HCT116 (cell line): Measurements from ENCODE around the gene SYCP2. TPM values are rescaled to one million over a fixed set of nuclear protein-coding genes. Genes with fewer than 3 reads are reported as not detected.

ENCODE experiments used
- ATAC-seq: fragments of 200-7000 bp; cut with Tn5 transposase; 2 replicates; pipeline ENCODE4 v1.9.1; 2020; ENCODE audit warnings: mild to moderate bottlenecking, moderate library complexity
- BruUV-seq: library from RNA; stranded (reverse); fragments of 400-500 nt; replicated peaks from 2 replicates; lab custom pipeline; 2021; lab: Mats Ljungman, UMichigan
- CTCF ChIA-PET: fragments of 300-600 bp; sonication (Branson Sonifier 250); formaldehyde crosslinking; loops from one replicate; lab custom pipeline; 2021; ENCODE audit warnings: antibody characterized with exemption; lab: Charles Lee
- POLR2A ChIA-PET: fragments of 300-600, 350-600 bp; sonication (Branson Sonifier 250); formaldehyde crosslinking; loops from one replicate; lab custom pipeline; 2021; ENCODE audit warnings: antibody characterized with exemption; lab: Charles Lee
- RAD21 ChIA-PET, 2 experiments: fragments of 300-600 bp; sonication (Branson Sonifier 250); formaldehyde crosslinking; loops; one replicate each; lab custom pipeline; 2023; ENCODE audit warnings: low total read pairs in 2 of 2; ENCODE audit not compliant: uncharacterized antibody in 2 of 2, unreplicated experiment in 2 of 2, low non-redundant PET in 1 of 2; lab: Charles Lee
- DNase-seq: peaks from one replicate; pipeline ENCODE4 v3.0.0-alpha.2; 2010; ENCODE audit warnings: low read depth, low spot score
- H2AFZ ChIP-seq: fragments of 200-600 bp; shearing (Covaris generic), sonication (generic); 2 replicates; pipeline ENCODE4 v1.6.1; 2017; ENCODE audit warnings: low read depth, mixed run types, mixed read lengths, antibody characterized with exemption, low read length; ENCODE audit not compliant: poor library complexity, severe bottlenecking
- H3K27ac ChIP-seq: 2 replicates; pipeline ENCODE4 v1.5.1; 2012; ENCODE audit warnings: low read depth, low read length
- H3K27me3 ChIP-seq: fragments of 200-600 bp; sonication (generic); 2 replicates; pipeline ENCODE4 v1.6.1; 2016; ENCODE audit warnings: mixed run types, low read length, mixed read lengths; ENCODE audit not compliant: insufficient read depth
- H3K36me3 ChIP-seq, 2 experiments: fragments of 200-500 bp in 1 of 2; fragments of 200-600 bp in 1 of 2; sonication (Bioruptor generic) in 1 of 2; sonication (generic) in 1 of 2; 2 replicates each; pipeline versions ENCODE4 v1.5.1 to v1.6.1; 2014 to 2016; ENCODE audit warnings: low read length in 2 of 2, inconsistent platforms in 1 of 2, mixed read lengths in 1 of 2, mixed run types in 1 of 2; ENCODE audit not compliant: insufficient read depth in 2 of 2, control insufficient read depth in 1 of 2
- H3K4me1 ChIP-seq, 2 experiments: fragments of 200-600 bp in 1 of 2; sonication (generic) in 1 of 2; 2 replicates each; pipeline versions ENCODE4 v1.5.1 to v1.6.1; 2012 to 2017; ENCODE audit warnings: low read length in 2 of 2, inconsistent platforms in 1 of 2, mild to moderate bottlenecking in 1 of 2, mixed read lengths in 1 of 2, mixed run types in 1 of 2, moderate library complexity in 1 of 2; ENCODE audit not compliant: insufficient read depth in 2 of 2, control insufficient read depth in 1 of 2
- H3K4me2 ChIP-seq: fragments of 200-600 bp; sonication (generic); 2 replicates; pipeline ENCODE4 v1.6.1; 2017; ENCODE audit warnings: mixed run types, low read length, mixed read lengths
- H3K4me3 ChIP-seq, 2 experiments: fragments of 200-600 bp in 1 of 2; sonication (generic) in 1 of 2; replicated peaks in 1 of 2; 2 replicates each; pipeline ENCODE4 v1.5.1; 2011 to 2016; ENCODE audit warnings: low read length in 2 of 2, control low read depth in 1 of 2, low read depth in 1 of 2, mild to moderate bottlenecking in 1 of 2, mixed read lengths in 1 of 2, mixed run types in 1 of 2
- H3K79me2 ChIP-seq: fragments of 200-600 bp; sonication (generic); 2 replicates; pipeline ENCODE4 v1.6.1; 2017; ENCODE audit warnings: mild to moderate bottlenecking, mixed run types, low read length, moderate library complexity, mixed read lengths; ENCODE audit not compliant: insufficient read depth
- H3K9ac ChIP-seq: fragments of 200-600 bp; sonication (generic); 2 replicates; pipeline ENCODE4 v1.6.1; 2016; ENCODE audit warnings: low read length, mixed read lengths
- H3K9me2 ChIP-seq: fragments of 200-600 bp; sonication (generic), shearing (Covaris generic); 2 replicates; pipeline ENCODE4 v1.6.1; 2017; ENCODE audit warnings: mixed run types, mild to moderate bottlenecking, moderate library complexity; ENCODE audit not compliant: insufficient read depth
- H3K9me3 ChIP-seq, 2 experiments: fragments of 200-500 bp in 1 of 2; fragments of 200-600 bp in 1 of 2; sonication (Bioruptor generic) in 1 of 2; sonication (generic) in 1 of 2; 2 replicates each; pipeline ENCODE4 v1.6.1; 2014 to 2017; ENCODE audit warnings: low read length in 2 of 2, mixed read lengths in 2 of 2, inconsistent platforms in 1 of 2, low read depth in 1 of 2, mild to moderate bottlenecking in 1 of 2, mixed run types in 1 of 2, moderate library complexity in 1 of 2; ENCODE audit not compliant: control insufficient read depth in 1 of 2, insufficient read depth in 1 of 2
- H4K20me1 ChIP-seq: fragments of 200-600 bp; sonication (generic), shearing (Covaris generic); 2 replicates; pipeline ENCODE4 v1.6.1; 2017; ENCODE audit warnings: mixed run types, mild to moderate bottlenecking, moderate library complexity; ENCODE audit not compliant: insufficient read depth
- CEBPB ChIP-seq: IDR thresholded peaks from 2 replicates; pipeline ENCODE4 v1.6.1; 2012; ENCODE audit warnings: low read depth
- ELF1 ChIP-seq: IDR thresholded peaks from 2 replicates; pipeline ENCODE4 v1.6.1; 2012; ENCODE audit warnings: low read depth, borderline replicate concordance
- EZH2 ChIP-seq: fragments of 200-600 bp; sonication (generic); IDR thresholded peaks from 2 replicates; pipeline ENCODE4 v1.6.1; 2017; ENCODE audit warnings: antibody characterized with exemption, mixed run types
- EZH2phosphoT487 ChIP-seq: fragments of 200-600 bp; IDR thresholded peaks from 2 replicates; pipeline ENCODE4 v1.6.1; 2018; ENCODE audit warnings: antibody characterized with exemption, borderline replicate concordance
- FOSL1 ChIP-seq: IDR thresholded peaks from 2 replicates; pipeline ENCODE4 v1.6.1; 2012; ENCODE audit warnings: low read depth
- JUND ChIP-seq: IDR thresholded peaks from 2 replicates; pipeline ENCODE4 v1.6.1; 2012
- POLR2A ChIP-seq: IDR thresholded peaks from 2 replicates; pipeline ENCODE4 v1.7.0; 2011; ENCODE audit warnings: borderline replicate concordance; ENCODE audit not compliant: insufficient read depth, insufficient read length; ENCODE audit errors: extremely low read depth
- POLR2AphosphoS5 ChIP-seq: IDR thresholded peaks from 2 replicates; pipeline ENCODE4 v1.6.1; 2011; ENCODE audit warnings: mild to moderate bottlenecking, low read depth, low read length, moderate library complexity
- RAD21 ChIP-seq: IDR thresholded peaks from 2 replicates; pipeline ENCODE4 v1.6.1; 2012; ENCODE audit warnings: low read depth, mild to moderate bottlenecking
- SIN3A ChIP-seq: IDR thresholded peaks from 2 replicates; pipeline ENCODE4 v1.6.1; 2012; ENCODE audit warnings: low read depth
- SP1 ChIP-seq: IDR thresholded peaks from 2 replicates; pipeline ENCODE4 v1.6.1; 2012; ENCODE audit warnings: low read depth
- TCF7L2 ChIP-seq: IDR thresholded peaks from 2 replicates; pipeline ENCODE4 v1.7.0; 2011; ENCODE audit warnings: borderline replicate concordance, inconsistent platforms; ENCODE audit not compliant: insufficient read depth, insufficient read length; ENCODE audit errors: extremely low read depth
- YY1 ChIP-seq: IDR thresholded peaks from 2 replicates; pipeline ENCODE4 v1.6.1; 2011; ENCODE audit warnings: low read length, low read depth, moderate library complexity, mild to moderate bottlenecking; ENCODE audit not compliant: insufficient replicate concordance; ENCODE audit errors: extremely low read depth
- ZNF274 ChIP-seq: fragments of 200-500 bp; sonication (Bioruptor generic); IDR thresholded peaks from 2 replicates; pipeline ENCODE4 v1.6.1; 2014; ENCODE audit warnings: mild to moderate bottlenecking, low read depth, low read length, inconsistent platforms
- intact Hi-C: fragments of 100-400 bp; cut with micrococcal nuclease; formaldehyde crosslinking; loops from 2 replicates; pipeline ENCODE4 v1.10.0; 2022
- total RNA-seq: library from RNA; stranded (reverse); gene quantifications from one replicate; pipeline ENCODE4 v1.2.1, GENCODE V29; 2021; ENCODE audit not compliant: unreplicated experiment
- TF ChIP-seq, protein P1 (sequence below): IDR thresholded peaks from 2 replicates; pipeline ENCODE4 v1.6.1; 2011; ENCODE audit warnings: mild to moderate bottlenecking, low read length, moderate library complexity; ENCODE audit not compliant: insufficient replicate concordance; ENCODE audit errors: extremely low read depth
- TF ChIP-seq, protein P2 (sequence below), 3 experiments: fragments of 200-600 bp in 1 of 3; sonication (generic) in 1 of 3; IDR thresholded peaks in 2 of 3; conservative IDR thresholded peaks in 1 of 3; 2 replicates each; pipeline ENCODE4 v1.5.1; 2012 to 2017; ENCODE audit warnings: low read depth in 2 of 3, low read length in 2 of 3, antibody characterized with exemption in 1 of 3, borderline replicate concordance in 1 of 3, control low read depth in 1 of 3, mild to moderate bottlenecking in 1 of 3, mixed read lengths in 1 of 3, mixed run types in 1 of 3, moderate library complexity in 1 of 3; ENCODE audit not compliant: insufficient read depth in 1 of 3
- TF ChIP-seq, protein P3 (sequence below): IDR thresholded peaks from 2 replicates; pipeline ENCODE4 v1.6.1; 2012
- TF ChIP-seq, protein P4 (sequence below): IDR thresholded peaks from 2 replicates; pipeline ENCODE4 v1.6.1; 2012
- TF ChIP-seq, protein P5 (sequence below): IDR thresholded peaks from 2 replicates; pipeline ENCODE4 v1.6.1; 2012; ENCODE audit warnings: low read depth

SYCP2 gene
- total RNA-seq, 1 experiment from 2014 or later, result 0.59 TPM

DNA sequence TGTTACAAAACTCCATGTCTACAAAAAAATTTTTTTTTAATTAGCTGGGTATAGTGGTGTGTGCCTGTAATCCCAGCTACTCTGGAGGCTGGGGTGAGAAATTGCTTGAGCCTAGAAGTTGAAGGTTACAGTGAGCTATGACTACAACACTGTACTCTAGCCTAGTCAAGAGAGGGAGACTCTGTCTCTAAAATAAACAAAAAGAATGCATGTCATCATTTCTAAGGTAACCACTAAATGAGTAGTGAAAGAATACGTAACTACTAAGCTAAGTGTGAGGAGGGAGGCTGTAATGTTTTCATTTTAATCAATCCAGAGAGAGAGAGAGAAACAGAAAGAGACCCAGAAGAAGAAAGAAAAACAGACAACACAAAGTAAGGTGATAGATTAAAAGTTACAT, 9.9 kb downstream of the SYCP2 start:
- no peak overlapping the region for H3K4me2 ChIP-seq
- H3K79me2 ChIP-seq, result no peaks in the 10 kb centered on the region
- intact Hi-C loops, result loop anchor here (5.0 kb wide), 1 partner anchor 61 kb away; no protein-coding TSS in a partner anchor
- no peaks in the 10 kb centered on the region for H3K9me2 ChIP-seq
- no peak for ATAC-seq
- no peak overlapping the region for H3K4me3 ChIP-seq
- H3K27ac ChIP-seq, result no peak overlapping the region
- H2AFZ ChIP-seq, result no peak overlapping the region
- no peak for DNase-seq
- ChIA-PET CTCF (interaction anchor here (2.4 kb wide), 1 partner anchor 10 kb away, joined by 10 read pairs; the partner anchor contains the start of gene SYCP2), POLR2A (no interaction called here), RAD21 (no interaction called here)
- H4K20me1 ChIP-seq, result no peaks in the 10 kb centered on the region
- no peaks in the 10 kb centered on the region for H3K36me3 ChIP-seq
- H3K27me3 ChIP-seq, result peaks cover 38% of the 10 kb centered on the region
- H3K4me1 ChIP-seq, result no peaks in the 10 kb centered on the region; a peak in 1 of 4 replicates
- BruUV-seq, result no TSS peak
- no peak for TF ChIP-seq EZH2
- no peak for TF ChIP-seq TCF7L2
- no peak for TF ChIP-seq FOSL1
- no peak for TF ChIP-seq JUND
- TF ChIP-seq CEBPB, result no peak
- no peak for TF ChIP-seq EZH2phosphoT487
- no peak for TF ChIP-seq SIN3A
- TF ChIP-seq, protein P1, sequence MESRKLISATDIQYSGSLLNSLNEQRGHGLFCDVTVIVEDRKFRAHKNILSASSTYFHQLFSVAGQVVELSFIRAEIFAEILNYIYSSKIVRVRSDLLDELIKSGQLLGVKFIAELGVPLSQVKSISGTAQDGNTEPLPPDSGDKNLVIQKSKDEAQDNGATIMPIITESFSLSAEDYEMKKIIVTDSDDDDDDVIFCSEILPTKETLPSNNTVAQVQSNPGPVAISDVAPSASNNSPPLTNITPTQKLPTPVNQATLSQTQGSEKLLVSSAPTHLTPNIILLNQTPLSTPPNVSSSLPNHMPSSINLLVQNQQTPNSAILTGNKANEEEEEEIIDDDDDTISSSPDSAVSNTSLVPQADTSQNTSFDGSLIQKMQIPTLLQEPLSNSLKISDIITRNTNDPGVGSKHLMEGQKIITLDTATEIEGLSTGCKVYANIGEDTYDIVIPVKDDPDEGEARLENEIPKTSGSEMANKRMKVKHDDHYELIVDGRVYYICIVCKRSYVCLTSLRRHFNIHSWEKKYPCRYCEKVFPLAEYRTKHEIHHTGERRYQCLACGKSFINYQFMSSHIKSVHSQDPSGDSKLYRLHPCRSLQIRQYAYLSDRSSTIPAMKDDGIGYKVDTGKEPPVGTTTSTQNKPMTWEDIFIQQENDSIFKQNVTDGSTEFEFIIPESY, result no peak
- TF ChIP-seq, protein P2, sequence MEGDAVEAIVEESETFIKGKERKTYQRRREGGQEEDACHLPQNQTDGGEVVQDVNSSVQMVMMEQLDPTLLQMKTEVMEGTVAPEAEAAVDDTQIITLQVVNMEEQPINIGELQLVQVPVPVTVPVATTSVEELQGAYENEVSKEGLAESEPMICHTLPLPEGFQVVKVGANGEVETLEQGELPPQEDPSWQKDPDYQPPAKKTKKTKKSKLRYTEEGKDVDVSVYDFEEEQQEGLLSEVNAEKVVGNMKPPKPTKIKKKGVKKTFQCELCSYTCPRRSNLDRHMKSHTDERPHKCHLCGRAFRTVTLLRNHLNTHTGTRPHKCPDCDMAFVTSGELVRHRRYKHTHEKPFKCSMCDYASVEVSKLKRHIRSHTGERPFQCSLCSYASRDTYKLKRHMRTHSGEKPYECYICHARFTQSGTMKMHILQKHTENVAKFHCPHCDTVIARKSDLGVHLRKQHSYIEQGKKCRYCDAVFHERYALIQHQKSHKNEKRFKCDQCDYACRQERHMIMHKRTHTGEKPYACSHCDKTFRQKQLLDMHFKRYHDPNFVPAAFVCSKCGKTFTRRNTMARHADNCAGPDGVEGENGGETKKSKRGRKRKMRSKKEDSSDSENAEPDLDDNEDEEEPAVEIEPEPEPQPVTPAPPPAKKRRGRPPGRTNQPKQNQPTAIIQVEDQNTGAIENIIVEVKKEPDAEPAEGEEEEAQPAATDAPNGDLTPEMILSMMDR (IDR thresholded peaks at IDR 0.05 in 2 of 3, conservative IDR thresholded peaks at IDR 0.05 in 1 of 3; ENCODE audit: borderline replicate concordance in 1 of 3, insufficient read depth in 1 of 3, low read depth in 2 of 3, low read length in 2 of 3), result no peak
- no peak for TF ChIP-seq POLR2A
- TF ChIP-seq, protein P3, sequence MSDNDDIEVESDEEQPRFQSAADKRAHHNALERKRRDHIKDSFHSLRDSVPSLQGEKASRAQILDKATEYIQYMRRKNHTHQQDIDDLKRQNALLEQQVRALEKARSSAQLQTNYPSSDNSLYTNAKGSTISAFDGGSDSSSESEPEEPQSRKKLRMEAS, result no peak
- no peak for TF ChIP-seq ZNF274
- TF ChIP-seq SP1, result no peak
- TF ChIP-seq RAD21, result no peak
- TF ChIP-seq POLR2AphosphoS5, result no peak
- no peak for TF ChIP-seq ELF1
- TF ChIP-seq YY1, result no peak
- TF ChIP-seq, protein P4, sequence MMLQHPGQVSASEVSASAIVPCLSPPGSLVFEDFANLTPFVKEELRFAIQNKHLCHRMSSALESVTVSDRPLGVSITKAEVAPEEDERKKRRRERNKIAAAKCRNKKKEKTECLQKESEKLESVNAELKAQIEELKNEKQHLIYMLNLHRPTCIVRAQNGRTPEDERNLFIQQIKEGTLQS, result no peak
- TF ChIP-seq, protein P5, sequence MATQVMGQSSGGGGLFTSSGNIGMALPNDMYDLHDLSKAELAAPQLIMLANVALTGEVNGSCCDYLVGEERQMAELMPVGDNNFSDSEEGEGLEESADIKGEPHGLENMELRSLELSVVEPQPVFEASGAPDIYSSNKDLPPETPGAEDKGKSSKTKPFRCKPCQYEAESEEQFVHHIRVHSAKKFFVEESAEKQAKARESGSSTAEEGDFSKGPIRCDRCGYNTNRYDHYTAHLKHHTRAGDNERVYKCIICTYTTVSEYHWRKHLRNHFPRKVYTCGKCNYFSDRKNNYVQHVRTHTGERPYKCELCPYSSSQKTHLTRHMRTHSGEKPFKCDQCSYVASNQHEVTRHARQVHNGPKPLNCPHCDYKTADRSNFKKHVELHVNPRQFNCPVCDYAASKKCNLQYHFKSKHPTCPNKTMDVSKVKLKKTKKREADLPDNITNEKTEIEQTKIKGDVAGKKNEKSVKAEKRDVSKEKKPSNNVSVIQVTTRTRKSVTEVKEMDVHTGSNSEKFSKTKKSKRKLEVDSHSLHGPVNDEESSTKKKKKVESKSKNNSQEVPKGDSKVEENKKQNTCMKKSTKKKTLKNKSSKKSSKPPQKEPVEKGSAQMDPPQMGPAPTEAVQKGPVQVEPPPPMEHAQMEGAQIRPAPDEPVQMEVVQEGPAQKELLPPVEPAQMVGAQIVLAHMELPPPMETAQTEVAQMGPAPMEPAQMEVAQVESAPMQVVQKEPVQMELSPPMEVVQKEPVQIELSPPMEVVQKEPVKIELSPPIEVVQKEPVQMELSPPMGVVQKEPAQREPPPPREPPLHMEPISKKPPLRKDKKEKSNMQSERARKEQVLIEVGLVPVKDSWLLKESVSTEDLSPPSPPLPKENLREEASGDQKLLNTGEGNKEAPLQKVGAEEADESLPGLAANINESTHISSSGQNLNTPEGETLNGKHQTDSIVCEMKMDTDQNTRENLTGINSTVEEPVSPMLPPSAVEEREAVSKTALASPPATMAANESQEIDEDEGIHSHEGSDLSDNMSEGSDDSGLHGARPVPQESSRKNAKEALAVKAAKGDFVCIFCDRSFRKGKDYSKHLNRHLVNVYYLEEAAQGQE, result no peak
- H3K9ac ChIP-seq, result no peak overlapping the region
- H3K9me3 ChIP-seq, result no peaks in the 10 kb centered on the region
